ENCODE results near the gene TNIP2.
"Not testable (repeated sequence)": the region's sequence is repeated elsewhere in the genome, so short reads cannot be mapped to it uniquely, and the experiment has no call there.

Gene TNIP2

DNA sequence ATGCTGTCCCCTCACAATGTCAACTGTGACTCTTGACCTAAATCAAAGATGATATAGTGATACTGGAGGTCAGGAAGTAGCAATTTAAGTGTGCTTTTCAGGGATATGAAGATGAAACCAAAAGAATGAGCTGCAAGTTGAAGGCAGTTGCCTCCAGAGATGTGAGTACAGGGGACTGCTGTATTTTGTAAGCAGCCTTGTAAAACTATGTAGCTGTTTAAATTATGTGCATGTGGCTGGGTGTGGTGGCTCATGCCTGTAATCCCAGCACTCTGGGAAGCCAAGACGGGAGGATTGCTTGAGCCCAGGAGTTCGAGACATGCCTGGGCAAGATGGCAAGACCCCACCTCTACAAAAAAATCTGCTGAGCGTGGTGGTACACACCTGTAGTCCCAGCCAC is 15.1 kb upstream of the TNIP2 start:
- no peak for DNase-seq (ENCODE audit: low read depth in 2 of 2)

GRCh38 chr4:2768921-2769336 is 12.8 kb upstream of the TNIP2 start:
- DNase-seq (ENCODE audit: low read depth in 2 of 2), result no peak

- no peak for DNase-seq (ENCODE audit: low read depth in 2 of 2)
Observed at GRCh38 chr4:2768124-2768523, 12.0 kb upstream of the TNIP2 start.

DNA sequence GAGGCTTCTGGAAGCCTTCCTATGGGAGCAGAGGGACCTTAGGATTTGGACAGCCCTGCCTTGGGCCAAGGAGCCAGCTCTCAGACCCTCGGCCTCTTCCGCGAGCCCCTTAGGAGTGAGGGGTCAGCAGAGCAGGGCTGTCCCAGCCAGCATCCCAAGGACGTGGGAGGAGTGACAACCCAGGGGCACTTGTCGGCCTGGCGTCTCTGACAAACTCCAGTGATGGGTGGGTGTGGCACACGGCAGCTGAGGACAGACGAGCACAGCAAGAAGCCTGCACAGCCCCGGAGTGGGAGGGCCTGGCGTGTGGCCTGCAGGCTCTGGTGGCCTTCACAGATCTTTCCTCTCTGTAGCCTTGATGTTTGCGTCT is 11.6 kb upstream of the TNIP2 start:
- no peak for DNase-seq (ENCODE audit: low read depth in 2 of 2)

DNA sequence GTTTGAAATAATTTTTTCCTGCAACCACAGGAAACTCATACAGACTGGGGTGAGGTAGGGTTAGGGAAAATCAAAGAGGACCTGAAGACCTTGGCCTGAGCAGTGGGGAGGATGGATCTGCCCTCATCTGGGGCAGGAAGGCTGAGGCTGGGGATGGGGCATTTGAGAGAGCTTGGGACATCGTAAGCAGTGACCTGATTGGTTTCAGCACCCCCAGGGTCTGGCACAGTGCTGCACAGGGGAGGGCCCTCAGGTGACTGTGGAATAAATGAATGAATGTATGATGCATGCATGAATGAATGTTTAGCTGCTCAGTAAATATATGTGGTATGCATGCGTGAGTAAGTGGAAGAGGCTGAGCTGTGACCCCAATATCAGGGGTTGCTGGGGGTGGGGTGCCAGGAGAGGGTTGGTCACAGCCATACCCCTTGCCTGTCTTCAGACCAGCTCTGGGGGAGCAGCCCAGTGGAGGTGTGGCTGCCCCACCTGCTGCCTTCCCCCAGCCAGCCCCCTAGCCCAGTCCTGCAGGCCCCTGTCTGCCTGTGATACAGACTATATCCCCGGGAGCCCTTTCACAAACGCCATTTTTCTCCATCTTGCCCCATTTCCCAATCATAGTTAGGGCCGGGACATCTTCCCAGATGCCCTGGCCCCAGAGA is 11.0 kb upstream of the TNIP2 start:
- no peak for DNase-seq (ENCODE audit: low read depth in 2 of 2)

GRCh38 chr4:2765832-2766526 is 9.8 kb upstream of the TNIP2 start:
- DNase-seq (ENCODE audit: low read depth in 2 of 2), result no peak

GRCh38 chr4:2763511-2763967 is 7.4 kb upstream of the TNIP2 start:
- no peak for DNase-seq (ENCODE audit: low read depth in 2 of 2)

DNA sequence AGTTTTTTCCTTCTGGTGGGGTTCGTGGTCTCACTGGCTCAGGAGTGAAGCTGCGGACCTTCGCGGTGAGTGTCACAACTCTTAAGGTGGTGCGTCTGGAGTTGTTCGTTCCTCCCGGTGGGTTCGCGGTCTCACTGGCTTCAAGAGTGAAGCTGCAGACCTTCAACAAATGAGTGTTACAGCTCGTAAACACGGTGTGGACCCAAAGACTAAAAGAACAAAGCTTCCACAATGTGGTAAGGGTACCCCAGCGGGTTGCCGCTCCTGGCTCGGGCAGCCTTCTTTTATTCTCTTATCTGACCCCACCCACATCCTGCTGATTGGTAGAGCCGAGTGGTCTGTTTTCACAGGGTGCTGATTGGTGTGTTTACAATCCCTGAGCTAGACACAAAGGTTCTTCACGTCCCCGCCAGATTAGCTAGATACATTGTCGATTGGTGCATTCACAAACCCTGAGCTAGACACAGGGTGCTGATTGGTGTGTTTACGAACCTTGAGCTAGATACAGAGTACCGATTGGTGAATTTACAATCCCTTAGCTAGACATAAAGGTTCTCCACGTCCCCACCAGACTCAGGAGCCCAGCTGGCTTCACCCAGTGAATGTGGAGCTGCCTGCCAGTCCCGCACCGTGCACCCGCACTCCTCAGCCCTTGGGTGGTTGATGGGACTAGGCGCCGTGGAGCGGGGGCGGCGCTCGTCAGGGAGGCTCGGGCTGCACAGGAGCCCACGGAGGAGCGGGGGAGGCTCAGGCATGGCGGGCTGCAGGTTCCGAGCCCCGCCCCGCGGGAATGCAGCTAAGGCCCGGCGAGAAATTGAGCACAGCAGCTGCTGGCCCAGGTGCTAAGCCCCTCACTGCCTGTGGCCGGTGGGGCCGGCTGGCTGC is 6.6 kb upstream of the TNIP2 start:
- not testable (repeated sequence) for DNase-seq (ENCODE audit: low read depth in 2 of 2)

DNA sequence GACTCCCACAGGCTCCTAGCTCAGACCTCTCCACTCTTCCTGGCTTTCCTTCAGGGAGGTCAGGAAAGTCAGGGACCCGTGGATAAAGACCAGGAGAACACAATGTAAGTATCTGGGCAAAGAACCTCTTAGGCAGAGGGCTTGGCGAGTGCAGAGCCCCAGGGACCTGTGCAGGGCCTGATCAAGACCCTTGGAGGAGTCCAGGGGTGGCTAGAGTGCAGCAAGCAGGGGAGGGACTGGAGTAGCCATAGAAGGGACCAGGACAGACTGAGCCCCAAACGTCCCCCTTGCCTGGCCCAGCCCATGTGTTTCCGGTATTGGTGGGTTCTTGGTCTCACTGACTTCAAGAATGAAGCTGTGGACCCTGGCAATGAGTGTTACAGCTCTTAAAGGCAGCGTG is 5.9 kb upstream of the TNIP2 start:
- no peak for DNase-seq (ENCODE audit: low read depth in 2 of 2)

DNA sequence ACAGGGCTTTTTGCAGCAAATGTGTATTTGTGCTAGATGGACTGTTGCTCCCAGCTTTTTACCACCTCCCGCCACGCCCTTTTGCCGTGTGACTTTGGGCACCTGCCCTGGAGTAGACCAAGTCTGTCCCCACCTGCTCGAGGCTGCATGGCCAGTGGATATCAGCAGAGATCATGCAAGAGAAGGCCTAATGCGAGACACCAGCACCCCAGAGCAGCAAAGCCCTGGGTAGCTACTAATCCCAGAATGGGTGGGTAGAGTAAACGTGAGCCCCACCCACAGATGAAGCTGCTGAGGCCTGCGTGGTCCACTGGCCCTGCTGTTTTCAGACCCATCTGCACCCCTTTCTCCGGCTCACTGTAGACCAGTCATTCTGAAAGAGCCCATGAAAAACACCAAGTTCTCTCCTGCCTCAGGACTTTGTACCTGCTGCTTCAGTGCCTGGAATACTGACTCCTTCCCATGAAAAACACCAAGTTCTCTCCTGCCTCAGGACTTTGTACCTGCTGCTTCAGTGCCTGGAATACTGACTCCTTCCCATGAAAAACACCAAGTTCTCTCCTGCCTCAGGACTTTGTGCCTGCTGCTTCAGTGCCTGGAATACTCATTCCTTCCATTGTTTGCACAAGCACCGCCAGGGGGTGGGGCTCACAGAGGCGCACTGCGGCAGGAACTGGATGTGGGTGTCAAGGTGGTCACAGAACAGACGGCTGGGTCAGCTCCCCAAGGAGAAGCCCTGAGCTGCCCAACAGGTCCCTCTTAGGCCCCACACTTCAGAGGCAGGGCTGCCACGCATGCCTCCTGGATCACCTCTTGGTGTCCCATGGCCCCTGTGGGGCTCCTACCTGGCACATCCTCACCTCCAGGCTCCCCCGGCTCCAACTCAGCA is 5.1 kb upstream of the TNIP2 start:
- DNase-seq (ENCODE audit: low read depth in 2 of 2), result no peak

DNA sequence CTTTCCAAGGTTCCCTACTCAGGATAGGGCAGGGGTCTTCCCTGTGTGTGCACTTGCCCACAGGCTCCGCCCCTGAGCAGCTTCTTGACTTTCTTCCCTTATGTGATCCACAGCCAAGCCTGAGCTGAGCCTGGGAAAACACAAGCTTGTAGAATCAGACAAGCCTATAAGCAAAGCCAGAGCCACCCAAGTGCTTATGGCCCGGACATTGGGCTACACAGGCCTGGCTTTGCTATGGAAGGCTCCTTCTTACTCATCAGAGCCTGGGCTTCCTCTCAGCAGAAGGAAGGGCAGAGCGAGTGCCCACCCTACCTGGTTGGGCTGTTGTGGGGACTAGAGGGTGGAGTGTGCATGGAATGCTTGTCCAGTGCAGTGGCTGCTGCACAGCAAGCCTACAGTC is 1.3 kb upstream of the TNIP2 start:
- no peak for DNase-seq (ENCODE audit: low read depth in 2 of 2)

- no peak for DNase-seq (ENCODE audit: low read depth in 2 of 2)
Observed at GRCh38 chr4:2756691-2757350, 685 bp upstream of the TNIP2 start.

- DNase-seq (ENCODE audit: low read depth in 2 of 2), result no peak
Observed at GRCh38 chr4:2754848-2755819, 1.0 kb downstream of the TNIP2 start.

GRCh38 chr4:2753436-2753835 is 2.7 kb downstream of the TNIP2 start:
- no peak for DNase-seq (ENCODE audit: low read depth in 2 of 2)

- DNase-seq (ENCODE audit: low read depth in 2 of 2), result no peak
Observed at GRCh38 chr4:2750719-2751605, 5.2 kb downstream of the TNIP2 start.

GRCh38 chr4:2746891-2747695 is 9.0 kb downstream of the TNIP2 start:
- DNase-seq (ENCODE audit: low read depth in 2 of 2), result no peak

- peak; percentile 69 to 85 for DNase-seq (ENCODE audit: low read depth in 2 of 2)
Observed at GRCh38 chr4:2745981-2746806, 9.9 kb downstream of the TNIP2 start.

Measured in stimulated activated CD4-positive, alpha-beta T cell treated with anti-CD3 and anti-CD28 coated beads, Interleukin-1b, Interleukin-23, amount 100 ng/mL, for 1 hour (primary cell).